H1 (cell line): Measurements from ENCODE around the gene PLEKHS1. TPM values are rescaled to one million over a fixed set of nuclear protein-coding genes. Genes with fewer than 3 reads are reported as not detected.

Experiments
- CTCF ChIA-PET: fragments of 300-600 bp; sonication (Branson Sonifier 250); formaldehyde crosslinking; loops from one replicate; lab custom pipeline; 2021; ENCODE audit not compliant: partially characterized antibody; lab: Charles Lee
- POLR2A ChIA-PET: fragments of 300-600 bp; sonication (Branson Sonifier 250); formaldehyde crosslinking; loops from one replicate; lab custom pipeline; 2021; ENCODE audit warnings: inconsistent platforms; ENCODE audit not compliant: partially characterized antibody; lab: Charles Lee
- DNase-seq, 2 experiments: peaks; one replicate each; pipeline versions ENCODE4 v3.0.0 to v3.0.0-alpha.2; 2010 to 2022; ENCODE audit warnings: low spot score in 2 of 2, low read depth in 1 of 2, mixed read lengths in 1 of 2
- FAIRE-seq: peaks from 2 replicates; lab custom pipeline; 2011; peaks lifted over from hg19 to GRCh38; lab: Jason Lieb, UNC
- H2AFZ ChIP-seq: 2 replicates; pipeline ENCODE4 v1.8.1; 2012; ENCODE audit warnings: low read length, inconsistent platforms
- H2AK5ac ChIP-seq: 2 replicates; pipeline ENCODE4 v1.6.1; 2013; ENCODE audit warnings: low read depth, low read length
- H2BK120ac ChIP-seq: replicated peaks from 2 replicates; pipeline ENCODE3; 2013; ENCODE audit warnings: low read depth, low read length, inconsistent platforms
- H2BK12ac ChIP-seq: 2 replicates; pipeline ENCODE4 v1.6.1; 2013; ENCODE audit warnings: low read depth, low read length
- H2BK15ac ChIP-seq: 2 replicates; pipeline ENCODE4 v1.6.1; 2013; ENCODE audit warnings: low read length
- H2BK20ac ChIP-seq: 2 replicates; pipeline ENCODE4 v1.6.1; 2013; ENCODE audit warnings: low read length
- H2BK5ac ChIP-seq: 2 replicates; pipeline ENCODE4 v1.6.1; 2013; ENCODE audit warnings: low read depth, low read length
- H3K14ac ChIP-seq: 2 replicates; pipeline ENCODE4 v1.6.1; 2013; ENCODE audit warnings: inconsistent platforms; ENCODE audit not compliant: insufficient read length
- H3K18ac ChIP-seq: 2 replicates; pipeline ENCODE4 v1.6.1; 2013; ENCODE audit warnings: low read length; ENCODE audit errors: extremely low read depth
- H3K23ac ChIP-seq: 2 replicates; pipeline ENCODE4 v1.6.1; 2013; ENCODE audit warnings: inconsistent platforms; ENCODE audit not compliant: insufficient read length
- H3K23me2 ChIP-seq: 2 replicates; pipeline ENCODE4 v1.6.1; 2013; ENCODE audit warnings: low read depth, low read length
- H3K27ac ChIP-seq: 2 replicates; pipeline ENCODE4 v1.6.1; 2011; ENCODE audit warnings: low read depth, low read length, inconsistent platforms
- H3K27me3 ChIP-seq, 4 experiments: replicated peaks in 1 of 4; 1 replicate in 1 of 4; 2 replicates in 3 of 4; pipeline versions ENCODE4 v1.6.1 to v1.8.1; 2011 to 2013; ENCODE audit warnings: low read length in 3 of 4, mild to moderate bottlenecking in 3 of 4, inconsistent platforms in 2 of 4, mixed read lengths in 2 of 4, moderate library complexity in 1 of 4; ENCODE audit not compliant: control insufficient read depth in 3 of 4, insufficient read depth in 3 of 4; ENCODE audit errors: extremely low read depth in 1 of 4
- H3K36me3 ChIP-seq, 4 experiments: 2 replicates each; pipeline versions ENCODE4 v1.6.1 to v1.8.1; 2011 to 2013; ENCODE audit warnings: mild to moderate bottlenecking in 4 of 4, low read length in 3 of 4, moderate library complexity in 2 of 4, control low read depth in 1 of 4, inconsistent platforms in 1 of 4; ENCODE audit not compliant: insufficient read depth in 4 of 4, control insufficient read depth in 2 of 4
- H3K4ac ChIP-seq: replicated peaks from 2 replicates; pipeline ENCODE3; 2013; ENCODE audit warnings: low read length, low read depth, mixed read lengths, inconsistent platforms; ENCODE audit not compliant: insufficient read length
- H3K4me1 ChIP-seq, 4 experiments: replicated peaks in 1 of 4; 1 replicate in 1 of 4; 2 replicates in 3 of 4; pipeline versions ENCODE4 v1.6.1 to v1.8.1; 2011 to 2013; ENCODE audit warnings: low read length in 3 of 4, inconsistent platforms in 2 of 4, mixed read lengths in 1 of 4; ENCODE audit not compliant: insufficient read depth in 4 of 4, control insufficient read depth in 3 of 4
- H3K4me2 ChIP-seq, 2 experiments: 2 replicates each; pipeline versions ENCODE4 v1.6.1 to v1.8.1; 2011 to 2013; ENCODE audit warnings: low read depth in 2 of 2, low read length in 2 of 2, control low read depth in 1 of 2, inconsistent platforms in 1 of 2, mild to moderate bottlenecking in 1 of 2; ENCODE audit not compliant: insufficient read depth in 1 of 2
- H3K4me3 ChIP-seq, 4 experiments: fragments of 200-600, 300-600 bp in 1 of 4; sonication (generic), shearing (Covaris generic), sonication (Bioruptor Twin) in 1 of 4; 2 replicates each; pipeline versions ENCODE4 v1.5.1 to v1.8.1; 2011 to 2016; ENCODE audit warnings: low read length in 4 of 4, low read depth in 3 of 4, control low read depth in 2 of 4, inconsistent platforms in 2 of 4, mild to moderate bottlenecking in 2 of 4, mixed read lengths in 1 of 4, moderate library complexity in 1 of 4; ENCODE audit not compliant: insufficient read depth in 2 of 4; ENCODE audit errors: extremely low read depth in 1 of 4
- H3K56ac ChIP-seq: replicated peaks from 2 replicates; pipeline ENCODE3; 2013; ENCODE audit warnings: low read depth, mild to moderate bottlenecking, mixed read lengths, low read length, inconsistent platforms; ENCODE audit not compliant: insufficient read length
- H3K79me1 ChIP-seq: 2 replicates; pipeline ENCODE4 v1.6.1; 2013; ENCODE audit warnings: low read depth, low read length, control low read depth
- H3K79me2 ChIP-seq, 2 experiments: 2 replicates each; pipeline versions ENCODE4 v1.6.1 to v1.8.1; 2012 to 2013; ENCODE audit warnings: low read length in 2 of 2, mild to moderate bottlenecking in 2 of 2, inconsistent platforms in 1 of 2; ENCODE audit not compliant: insufficient read depth in 2 of 2, control insufficient read depth in 1 of 2
- H3K9ac ChIP-seq, 4 experiments: replicated peaks in 1 of 4; 1 replicate in 1 of 4; 2 replicates in 3 of 4; pipeline versions ENCODE4 v1.6.1 to v1.8.1; 2011 to 2013; ENCODE audit warnings: low read depth in 3 of 4, low read length in 3 of 4, control low read depth in 2 of 4, mild to moderate bottlenecking in 2 of 4, moderate library complexity in 2 of 4, inconsistent platforms in 1 of 4; ENCODE audit errors: extremely low read depth in 1 of 4
- H3K9me3 ChIP-seq, 2 experiments: 2 replicates each; pipeline versions ENCODE4 v1.6.1 to v1.8.1; 2012 to 2013; ENCODE audit warnings: mild to moderate bottlenecking in 2 of 2, moderate library complexity in 2 of 2, control low read depth in 1 of 2, inconsistent platforms in 1 of 2, low read depth in 1 of 2, low read length in 1 of 2, mixed read lengths in 1 of 2; ENCODE audit not compliant: insufficient read depth in 2 of 2
- H4K20me1 ChIP-seq, 2 experiments: replicated peaks in 1 of 2; 2 replicates each; pipeline versions ENCODE3 to v1.8.1; 2011 to 2013; ENCODE audit warnings: inconsistent platforms in 2 of 2, low read length in 2 of 2, mild to moderate bottlenecking in 1 of 2; ENCODE audit not compliant: insufficient read depth in 2 of 2, control insufficient read depth in 1 of 2
- H4K5ac ChIP-seq: 2 replicates; pipeline ENCODE4 v1.6.1; 2013; ENCODE audit warnings: low read length, low read depth, mixed read lengths, inconsistent platforms; ENCODE audit not compliant: insufficient read length
- H4K8ac ChIP-seq: 2 replicates; pipeline ENCODE4 v1.8.0; 2013; ENCODE audit warnings: mild to moderate bottlenecking, moderate library complexity, low read length, inconsistent platforms; ENCODE audit not compliant: insufficient read depth; ENCODE audit errors: extremely low read depth
- H4K91ac ChIP-seq: replicated peaks from 2 replicates; pipeline ENCODE3; 2013; ENCODE audit warnings: low read length, mixed read lengths, inconsistent platforms; ENCODE audit not compliant: insufficient read length
- JUN ChIP-seq: IDR thresholded peaks from 2 replicates; pipeline ENCODE4 v1.6.1; 2011; ENCODE audit warnings: low read depth, mild to moderate bottlenecking, improper control_type of control experiment, low read length
- WGBS, 2 experiments: shearing (Covaris generic) in 1 of 2; methylation state at CpG; one replicate each; pipeline versions ENCODE4 v1.1.6 to v1.1.7; 2013 to 2015; ENCODE audit warnings: low lambda C conversion rate in 2 of 2, mixed read lengths in 2 of 2, inconsistent platforms in 1 of 2, low coverage in 1 of 2, missing lambda C conversion rate in 1 of 2; ENCODE audit not compliant: insufficient replicate concordance in 2 of 2, insufficient coverage in 1 of 2, insufficient read length in 1 of 2; ENCODE audit errors: extremely low coverage in 1 of 2, missing lambda C conversion rate in 1 of 2; 5-methylcytosine and 5-hydroxymethylcytosine counted together
- polyA plus RNA-seq, 7 experiments: library from polyadenylated mRNA; depleted of rRNA in 3 of 7; stranded (reverse) in 5 of 7; unstranded in 2 of 7; fragments of >200 nt in 5 of 7; fragments of 200-250 nt in 2 of 7; gene quantifications; 1 replicate in 5 of 7; 2 replicates in 1 of 7; 4 replicates in 1 of 7; pipeline versions ENCODE4 v1.2.1 to v1.2.3, GENCODE V29; 2011 to 2013; ENCODE audit warnings: missing spikeins in 2 of 7, mixed read lengths in 2 of 7
- total RNA-seq: library from RNA; stranded (reverse); fragmentation: NEBNext Ultra II Directional; extraction: Animal tissue kit (Norgen Biotek cat#: 25700); gene quantifications from 2 replicates; pipeline ENCODE4 v1.2.1, GENCODE V29; 2021
- TF ChIP-seq, protein P1 (sequence below): IDR thresholded peaks from 2 replicates; pipeline ENCODE4 v1.6.1; 2012; ENCODE audit warnings: low read length, inconsistent platforms

Gene PLEKHS1
- total and polyA plus RNA-seq, 2 of the 8 experiments (the other 6 are each of a cell fraction or from before 2014, with no cell fraction given): not detected

GRCh38 chr10:113754125-113754524 lies 2.6 kb downstream of the PLEKHS1 start:
- POLR2A ChIA-PET: no interaction called here
- WGBS, 2 experiments: 84% methylated on average over 3 of the region's 3 CpGs; no CpG with 5 or more reads in 1 of the 2 experiments
- no peak for FAIRE-seq

More at GRCh38 chr10:113754125-113754524, 2.6 kb downstream of the PLEKHS1 start:
- Histone ChIP-seq H4K91ac (no peak overlapping the region), H2AK5ac (no peak overlapping the region), H4K5ac (no peak overlapping the region), H3K27me3 (no peaks in the 10 kb centered on the region), H2BK15ac (no peak overlapping the region), H2AFZ (no peak overlapping the region), H3K23me2 (no peaks in the 10 kb centered on the region), H3K23ac (no peak overlapping the region), H4K8ac (no peak overlapping the region), H3K9ac (no peak overlapping the region), H3K79me1 (no peaks in the 10 kb centered on the region), H3K36me3 (no peaks in the 10 kb centered on the region), H3K4me2 (no peak overlapping the region), H4K20me1 (no peaks in the 10 kb centered on the region), H3K27ac (no peak overlapping the region), H3K4ac (no peak overlapping the region), H2BK5ac (no peak overlapping the region), H3K18ac (no peak overlapping the region), H2BK120ac (no peak overlapping the region), H2BK20ac (no peak overlapping the region), H3K9me3 (no peaks in the 10 kb centered on the region), H2BK12ac (no peak overlapping the region), H3K79me2 (no peaks in the 10 kb centered on the region), H3K4me1 (no peaks in the 10 kb centered on the region), H3K4me3 (no peak overlapping the region), H3K14ac (no peak overlapping the region), H3K56ac (no peak overlapping the region)
- DNase-seq: no peak
- CTCF ChIA-PET: no interaction called here
- TF ChIP-seq, protein P1, sequence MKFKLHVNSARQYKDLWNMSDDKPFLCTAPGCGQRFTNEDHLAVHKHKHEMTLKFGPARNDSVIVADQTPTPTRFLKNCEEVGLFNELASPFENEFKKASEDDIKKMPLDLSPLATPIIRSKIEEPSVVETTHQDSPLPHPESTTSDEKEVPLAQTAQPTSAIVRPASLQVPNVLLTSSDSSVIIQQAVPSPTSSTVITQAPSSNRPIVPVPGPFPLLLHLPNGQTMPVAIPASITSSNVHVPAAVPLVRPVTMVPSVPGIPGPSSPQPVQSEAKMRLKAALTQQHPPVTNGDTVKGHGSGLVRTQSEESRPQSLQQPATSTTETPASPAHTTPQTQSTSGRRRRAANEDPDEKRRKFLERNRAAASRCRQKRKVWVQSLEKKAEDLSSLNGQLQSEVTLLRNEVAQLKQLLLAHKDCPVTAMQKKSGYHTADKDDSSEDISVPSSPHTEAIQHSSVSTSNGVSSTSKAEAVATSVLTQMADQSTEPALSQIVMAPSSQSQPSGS: no peak
- no peak for TF ChIP-seq JUN
